Mucosa of rectum (tissue), 2 donors: ENCODE results near the gene DCLK1.

ENCODE experiments used
- H3K27ac ChIP-seq, 2 donors: one replicate each; pipeline ENCODE4 v1.7.0; 2013; ENCODE audit warnings: inconsistent platforms in 2 of 2, low read depth in 2 of 2, low read length in 2 of 2
- H3K27me3 ChIP-seq, 2 donors: one replicate each; pipeline ENCODE4 v1.7.0; 2013; ENCODE audit warnings: low read length in 2 of 2; ENCODE audit not compliant: control insufficient read depth in 2 of 2, insufficient read depth in 2 of 2
- H3K36me3 ChIP-seq, 2 donors: one replicate each; pipeline ENCODE4 v1.7.0; 2013; ENCODE audit warnings: low read length in 2 of 2; ENCODE audit not compliant: control insufficient read depth in 2 of 2, insufficient read depth in 2 of 2
- H3K4me1 ChIP-seq, 2 donors: one replicate each; pipeline ENCODE4 v1.7.0; 2013; ENCODE audit warnings: low read length in 2 of 2, mild to moderate bottlenecking in 1 of 2; ENCODE audit not compliant: control insufficient read depth in 2 of 2, insufficient read depth in 2 of 2
- H3K4me3 ChIP-seq, 2 donors: one replicate each; pipeline ENCODE4 v1.7.0; 2013; ENCODE audit warnings: low read length in 2 of 2
- H3K9ac ChIP-seq, 2 donors: one replicate each; pipeline ENCODE4 v1.7.0; 2013; ENCODE audit warnings: low read length in 2 of 2, low read depth in 1 of 2, mild to moderate bottlenecking in 1 of 2
- H3K9me3 ChIP-seq, 2 donors: one replicate each; pipeline ENCODE4 v1.7.0; 2013; ENCODE audit warnings: low read length in 2 of 2; ENCODE audit not compliant: control insufficient read depth in 2 of 2
- donor health status: healthy.
- donor health status: Normal muscosa, but diverticular disease.

The DCLK1 gene

DNA sequence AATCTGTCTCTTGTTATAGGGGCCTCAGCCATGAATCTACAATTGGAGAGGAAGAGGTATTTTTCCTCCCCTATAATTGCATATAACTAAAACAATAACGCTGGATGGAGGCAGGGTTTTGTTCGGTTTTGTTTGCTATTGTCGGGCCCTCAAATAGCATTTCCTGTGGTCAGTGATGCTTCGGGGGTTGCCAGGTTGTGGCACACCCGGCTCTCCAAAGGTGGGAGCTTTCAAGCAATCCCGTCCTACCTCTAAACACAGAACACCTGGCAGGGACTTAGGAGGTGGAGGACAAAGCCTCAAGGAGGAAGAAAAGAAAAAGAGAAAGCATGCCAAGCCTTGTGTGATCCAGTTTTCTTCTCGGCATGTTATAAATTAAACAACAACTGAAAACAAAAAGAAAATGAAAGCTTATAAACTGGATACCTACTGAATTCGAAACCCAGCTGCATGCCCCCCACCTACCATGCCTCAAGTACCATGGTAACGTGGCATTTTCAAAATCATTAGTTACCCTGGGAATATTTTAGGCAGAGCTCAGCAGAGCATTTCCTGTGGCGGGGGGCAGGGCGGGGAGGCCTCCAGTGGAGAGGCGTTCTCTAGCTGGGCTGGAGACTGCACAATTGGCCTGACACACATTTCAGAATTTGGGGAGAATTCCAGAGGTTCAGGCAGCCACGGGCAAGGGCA lies 213.8 kb downstream of the DCLK1 start:
- Histone ChIP-seq H3K27me3 (no peaks in the 10 kb centered on the region), H3K9ac (no peak overlapping the region), H3K4me3 (no peak overlapping the region), H3K9me3 (no peaks in the 10 kb centered on the region), H3K4me1 (no peaks in the 10 kb centered on the region), H3K27ac (no peak overlapping the region), H3K36me3 (no peaks in the 10 kb centered on the region)

GRCh38 chr13:35916146-35916545 lies 215.0 kb downstream of the DCLK1 start:
- Histone ChIP-seq H3K4me1 (no peaks in the 10 kb centered on the region), H3K27ac (no peak overlapping the region), H3K36me3 (no peaks in the 10 kb centered on the region), H3K4me3 (no peak overlapping the region), H3K27me3 (no peaks in the 10 kb centered on the region), H3K9me3 (no peaks in the 10 kb centered on the region), H3K9ac (no peak overlapping the region)

GRCh38 chr13:35914662-35915061 lies 216.5 kb downstream of the DCLK1 start:
- H3K4me3 ChIP-seq = no peak overlapping the region

DNA sequence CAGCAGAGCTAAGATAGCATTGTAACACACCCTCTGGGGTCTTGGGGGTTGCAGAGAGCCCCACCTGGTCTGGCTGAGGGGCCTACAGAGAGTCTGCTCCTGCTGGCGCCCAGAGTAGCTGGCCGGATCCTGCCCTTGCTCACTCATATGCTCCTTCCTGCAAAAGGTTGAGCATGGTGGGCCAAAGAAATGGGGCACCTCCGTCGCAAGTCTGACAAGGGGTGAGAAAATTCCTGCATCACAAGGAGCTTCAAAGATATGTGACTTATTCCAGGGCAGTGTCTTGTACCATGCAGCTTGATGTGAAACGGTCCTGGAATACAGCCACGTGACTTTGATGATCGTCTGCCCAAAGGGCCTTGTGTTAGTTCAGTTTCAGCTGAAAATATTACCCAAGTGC lies 218.3 kb downstream of the DCLK1 start:
- Histone ChIP-seq H3K9ac (no peak overlapping the region), H3K4me3 (no peak overlapping the region), H3K4me1 (no peaks in the 10 kb centered on the region), H3K36me3 (no peaks in the 10 kb centered on the region), H3K27me3 (no peaks in the 10 kb centered on the region), H3K9me3 (no peaks in the 10 kb centered on the region), H3K27ac (no peak overlapping the region)

More at GRCh38 chr13:35914662-35915061, 216.5 kb downstream of the DCLK1 start:
- Histone ChIP-seq H3K9ac (no peak overlapping the region), H3K27ac (no peak overlapping the region), H3K36me3 (no peaks in the 10 kb centered on the region), H3K27me3 (no peaks in the 10 kb centered on the region), H3K4me1 (no peaks in the 10 kb centered on the region), H3K9me3 (no peaks in the 10 kb centered on the region)

DNA sequence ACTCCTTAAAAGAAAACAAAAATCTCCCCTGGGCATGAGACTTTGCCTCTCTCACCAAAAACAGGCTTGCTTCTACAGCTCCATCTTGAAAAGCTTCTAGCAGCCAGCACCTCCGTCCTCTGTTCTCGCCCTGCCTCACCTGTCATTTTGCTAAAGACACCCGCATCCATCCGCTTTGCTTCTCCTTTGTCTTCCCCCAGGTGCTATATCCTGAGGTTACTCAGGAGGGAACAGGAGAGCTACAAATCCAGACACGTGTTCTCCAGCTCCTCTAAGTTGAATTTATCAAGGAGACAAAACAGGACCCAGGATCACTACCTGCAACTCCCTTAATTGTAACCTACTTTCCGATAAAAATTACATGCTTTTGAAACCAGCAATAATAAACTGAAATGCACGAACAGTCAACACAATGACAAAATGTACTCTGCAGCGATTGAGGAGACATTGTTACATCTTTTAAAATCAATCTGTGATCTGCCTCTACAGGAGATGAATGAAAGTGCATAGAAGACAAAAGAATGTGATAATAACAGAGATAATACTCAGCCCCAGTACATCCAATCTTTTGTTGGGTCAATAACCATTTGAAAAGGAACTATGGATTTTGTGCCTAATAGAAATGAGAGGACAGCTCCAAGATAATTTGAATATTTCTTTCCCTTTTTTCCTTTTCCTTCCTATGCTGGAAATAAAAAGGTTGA lies 221.2 kb downstream of the DCLK1 start:
- H3K9ac ChIP-seq = no peak overlapping the region
- no peaks in the 10 kb centered on the region for H3K4me1 ChIP-seq
- H3K4me3 ChIP-seq = no peak overlapping the region
- H3K36me3 ChIP-seq = no peaks in the 10 kb centered on the region
- no peak overlapping the region for H3K27ac ChIP-seq
- no peaks in the 10 kb centered on the region for H3K27me3 ChIP-seq
- no peaks in the 10 kb centered on the region for H3K9me3 ChIP-seq

DNA sequence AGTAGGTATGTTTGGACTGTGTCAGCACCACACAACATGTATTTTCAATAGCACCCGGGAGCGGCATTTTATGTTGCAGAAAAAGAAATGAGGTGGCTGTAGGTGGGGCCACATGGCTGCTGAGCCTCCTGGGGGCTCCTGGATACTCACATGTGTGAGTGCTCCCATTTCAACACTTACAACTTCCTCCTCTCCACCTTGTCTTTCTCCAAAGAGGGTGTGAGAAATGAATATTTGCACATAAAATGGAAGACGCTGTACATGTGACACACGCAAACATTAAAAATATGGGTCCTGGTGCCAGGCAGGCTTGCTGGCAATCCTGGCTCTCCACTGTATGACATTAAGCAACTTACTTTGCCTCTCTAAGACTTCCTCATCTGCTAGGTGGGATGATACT lies 222.1 kb downstream of the DCLK1 start:
- Histone ChIP-seq H3K27me3 (no peaks in the 10 kb centered on the region), H3K27ac (no peak overlapping the region), H3K9me3 (no peaks in the 10 kb centered on the region), H3K4me3 (no peak overlapping the region), H3K36me3 (no peaks in the 10 kb centered on the region), H3K9ac (no peak overlapping the region), H3K4me1 (no peaks in the 10 kb centered on the region)

DNA sequence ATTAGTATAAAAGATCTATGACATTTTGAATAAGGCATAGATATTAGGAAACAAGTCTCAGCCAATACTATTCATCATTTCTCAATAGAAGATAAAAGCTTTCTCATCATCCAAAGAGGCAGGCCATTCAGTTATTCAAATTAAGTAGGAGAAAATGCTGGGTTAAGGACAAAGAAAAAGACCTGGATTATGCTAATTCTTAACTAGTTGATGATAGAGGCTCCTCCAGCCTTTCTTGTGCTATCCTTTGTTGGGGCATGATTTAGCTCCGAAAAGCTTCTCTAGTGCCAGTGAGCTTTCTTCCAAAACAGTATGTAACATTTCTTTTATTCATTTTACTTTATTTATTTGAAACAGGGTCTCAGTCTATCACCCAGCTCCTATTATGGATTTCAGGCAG lies 223.0 kb downstream of the DCLK1 start:
- H3K27me3 ChIP-seq = no peaks in the 10 kb centered on the region

GRCh38 chr13:35906636-35907035 lies 224.5 kb downstream of the DCLK1 start:
- Histone ChIP-seq H3K36me3 (no peaks in the 10 kb centered on the region), H3K9ac (no peak overlapping the region), H3K27ac (no peak overlapping the region), H3K4me1 (no peaks in the 10 kb centered on the region), H3K4me3 (no peak overlapping the region), H3K27me3 (no peaks in the 10 kb centered on the region), H3K9me3 (no peaks in the 10 kb centered on the region)

More for the DNA sequence above, 223.0 kb downstream of the DCLK1 start:
- no peak overlapping the region for H3K4me3 ChIP-seq
- H3K4me1 ChIP-seq = no peaks in the 10 kb centered on the region
- H3K9ac ChIP-seq = no peak overlapping the region
- H3K9me3 ChIP-seq = no peaks in the 10 kb centered on the region
- H3K27ac ChIP-seq = no peak overlapping the region
- H3K36me3 ChIP-seq = no peaks in the 10 kb centered on the region

DNA sequence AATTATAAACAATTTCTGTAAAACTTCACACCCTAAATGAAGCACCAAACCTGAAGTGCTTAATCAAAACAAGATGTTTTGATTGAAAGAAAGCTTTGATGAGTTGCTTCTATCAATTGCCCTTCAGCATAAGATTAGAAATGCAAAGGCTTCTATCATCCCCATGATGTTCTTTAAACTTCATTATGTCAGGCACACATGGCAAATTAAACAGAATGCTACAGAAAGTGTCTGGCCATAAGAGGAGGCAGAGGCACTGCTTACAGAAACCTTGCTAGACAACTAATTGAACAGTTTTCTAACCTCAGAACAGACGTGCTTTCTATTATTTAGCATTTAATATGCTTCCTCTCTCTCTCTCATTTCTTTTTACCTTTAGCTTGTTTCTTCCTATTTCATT lies 228.1 kb downstream of the DCLK1 start:
- H3K36me3 ChIP-seq = no peaks in the 10 kb centered on the region

GRCh38 chr13:35898041-35898440 lies 233.1 kb downstream of the DCLK1 start:
- Histone ChIP-seq H3K27me3 (no peaks in the 10 kb centered on the region), H3K9me3 (no peaks in the 10 kb centered on the region), H3K9ac (no peak overlapping the region), H3K27ac (no peak overlapping the region), H3K4me3 (no peak overlapping the region), H3K36me3 (no peaks in the 10 kb centered on the region), H3K4me1 (no peaks in the 10 kb centered on the region)

More for the DNA sequence above, 228.1 kb downstream of the DCLK1 start:
- H3K9ac ChIP-seq = no peak overlapping the region
- no peaks in the 10 kb centered on the region for H3K9me3 ChIP-seq
- no peak overlapping the region for H3K4me3 ChIP-seq
- no peaks in the 10 kb centered on the region for H3K4me1 ChIP-seq
- H3K27ac ChIP-seq = no peak overlapping the region
- no peaks in the 10 kb centered on the region for H3K27me3 ChIP-seq
